ENCODE results near the gene ANKRD33.

The ANKRD33 gene

DNA sequence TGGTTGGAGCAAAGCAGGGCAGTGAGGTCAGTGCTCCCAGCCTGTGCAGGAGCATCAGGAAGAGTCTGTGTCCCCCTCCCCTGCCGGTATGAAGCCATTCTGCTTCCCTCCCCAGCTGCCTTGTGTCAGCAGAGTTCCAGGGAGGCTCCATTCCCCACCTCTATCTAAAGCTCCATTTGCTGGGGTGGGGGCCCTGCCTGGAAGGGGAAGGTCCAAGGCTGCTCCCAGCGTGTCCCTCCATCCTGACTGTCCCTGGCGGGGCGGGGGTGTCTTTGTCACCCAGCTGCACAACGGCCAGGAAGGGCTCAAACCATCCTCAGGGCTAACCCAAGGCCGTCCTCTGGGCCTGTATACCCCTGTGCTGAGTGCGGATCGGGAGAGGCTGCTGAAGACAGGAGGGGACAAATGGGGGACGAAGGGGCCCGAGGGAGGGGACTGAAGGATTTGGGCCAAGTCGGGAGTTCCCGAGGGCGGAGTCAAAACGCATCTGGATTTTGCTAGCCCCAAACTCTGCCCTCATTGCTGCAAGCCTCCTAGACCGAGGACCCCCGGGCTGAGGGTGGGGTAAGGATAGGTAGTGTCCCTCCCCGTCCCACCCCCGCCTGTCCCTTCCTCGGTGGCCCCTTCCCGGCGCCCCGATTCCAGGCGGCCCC lies 18.7 kb downstream of the ANKRD33 start:
- Histone ChIP-seq H3K27me3 (peaks cover 0 to 29% of the 10 kb centered on the region in 2 donors), H3K36me3 (no peaks in the 10 kb centered on the region), H3K4me3 (peak overlapping the region; percentile 47 to 56), H3K9me3 (no peaks in the 10 kb centered on the region), H3K4me1 (peaks cover 0 to 38% (median 22%) of the 10 kb centered on the region in 4 donors), H3K27ac (peak overlapping the region; percentile 64 to 73)
- peak; percentile 19 to 65 for DNase-seq
- intact Hi-C loops (cut with DNase I; ENCODE audit: low total_unique reads), result no loop called here
- TF ChIP-seq, protein P1, sequence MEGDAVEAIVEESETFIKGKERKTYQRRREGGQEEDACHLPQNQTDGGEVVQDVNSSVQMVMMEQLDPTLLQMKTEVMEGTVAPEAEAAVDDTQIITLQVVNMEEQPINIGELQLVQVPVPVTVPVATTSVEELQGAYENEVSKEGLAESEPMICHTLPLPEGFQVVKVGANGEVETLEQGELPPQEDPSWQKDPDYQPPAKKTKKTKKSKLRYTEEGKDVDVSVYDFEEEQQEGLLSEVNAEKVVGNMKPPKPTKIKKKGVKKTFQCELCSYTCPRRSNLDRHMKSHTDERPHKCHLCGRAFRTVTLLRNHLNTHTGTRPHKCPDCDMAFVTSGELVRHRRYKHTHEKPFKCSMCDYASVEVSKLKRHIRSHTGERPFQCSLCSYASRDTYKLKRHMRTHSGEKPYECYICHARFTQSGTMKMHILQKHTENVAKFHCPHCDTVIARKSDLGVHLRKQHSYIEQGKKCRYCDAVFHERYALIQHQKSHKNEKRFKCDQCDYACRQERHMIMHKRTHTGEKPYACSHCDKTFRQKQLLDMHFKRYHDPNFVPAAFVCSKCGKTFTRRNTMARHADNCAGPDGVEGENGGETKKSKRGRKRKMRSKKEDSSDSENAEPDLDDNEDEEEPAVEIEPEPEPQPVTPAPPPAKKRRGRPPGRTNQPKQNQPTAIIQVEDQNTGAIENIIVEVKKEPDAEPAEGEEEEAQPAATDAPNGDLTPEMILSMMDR (IDR thresholded peaks at IDR 0.05), result no peak

GRCh38 chr12:51907083-51907855 lies 19.4 kb downstream of the ANKRD33 start, which contains the start of gene ACVRL1:
Gene ACVRL1, plus strand, starts transcription at chr12:51907504. Its CDS starts 4,971 bp downstream, at chr12:51912475.
- Histone ChIP-seq H3K27me3 (peaks cover 0 to 29% of the 10 kb centered on the region in 2 donors), H3K4me3 (peak within 1 kb of the TSS; percentile 47 to 56), H3K27ac (peak within 1 kb of the TSS; percentile 64 to 73), H3K36me3 (no peaks in the 10 kb centered on the region), H3K4me1 (peaks cover 0 to 41% (median 22%) of the 10 kb centered on the region in 4 donors), H3K9me3 (no peaks in the 10 kb centered on the region)
- DNase-seq, result peak in 1 of 2 donors; percentile 64
- TF ChIP-seq, protein P1 (IDR thresholded peaks at IDR 0.05), result no peak
- intact Hi-C loops (cut with DNase I; ENCODE audit: low total_unique reads), result no loop called here

- DNase-seq, result peak; percentile 7 to 53
- Histone ChIP-seq H3K36me3 (no peaks in the 10 kb centered on the region), H3K4me3 (peak overlapping the region; percentile 47 to 56), H3K27me3 (peaks cover 0 to 33% of the 10 kb centered on the region in 2 donors), H3K9me3 (no peaks in the 10 kb centered on the region), H3K4me1 (peaks cover 0 to 41% (median 22%) of the 10 kb centered on the region in 4 donors), H3K27ac (peak overlapping the region; percentile 64 to 73)
- TF ChIP-seq, protein P1 (IDR thresholded peaks at IDR 0.05), result no peak
- intact Hi-C loops (cut with DNase I; ENCODE audit: low total_unique reads), result no loop called here
These were observed 20.0 kb downstream of the ANKRD33 start for GRCh38 chr12:51907856-51908425.

GRCh38 chr12:51908876-51909592 lies 21.1 kb downstream of the ANKRD33 start:
- Histone ChIP-seq H3K27ac (no peak overlapping the region), H3K27me3 (peaks cover 0 to 42% of the 10 kb centered on the region in 2 donors), H3K36me3 (no peaks in the 10 kb centered on the region), H3K4me3 (no peak overlapping the region), H3K4me1 (peaks cover 0 to 41% (median 22%) of the 10 kb centered on the region in 4 donors), H3K9me3 (no peaks in the 10 kb centered on the region)
- TF ChIP-seq, protein P1 (IDR thresholded peaks at IDR 0.05), result no peak
- intact Hi-C loops (cut with DNase I; ENCODE audit: low total_unique reads), result no loop called here
- DNase-seq, result peak in 1 of 2 donors; percentile 44

DNA sequence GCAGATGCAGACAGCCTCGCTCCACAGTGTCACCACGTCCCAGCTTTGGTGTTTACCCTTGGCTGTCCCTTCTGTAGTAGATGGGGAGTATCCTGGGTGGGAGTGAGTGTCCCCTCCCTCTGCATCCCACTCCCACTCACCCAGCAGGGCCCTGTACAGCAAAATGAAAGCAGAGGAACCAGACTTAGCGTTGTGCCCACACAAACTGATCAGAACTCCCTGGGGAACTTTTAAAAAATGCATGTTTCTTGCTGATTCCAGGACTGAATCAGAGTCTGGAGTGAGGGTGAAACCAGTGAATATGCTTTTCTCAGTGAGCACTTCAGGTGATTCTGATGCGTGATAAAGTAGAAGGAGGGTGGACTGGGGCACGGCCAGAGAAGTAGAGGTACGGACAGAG lies 22.3 kb downstream of the ANKRD33 start:
- no peak overlapping the region for H3K4me3 ChIP-seq

More for the DNA sequence above, 22.3 kb downstream of the ANKRD33 start:
- intact Hi-C loops (cut with DNase I; ENCODE audit: low total_unique reads), result no loop called here
- TF ChIP-seq, protein P1 (IDR thresholded peaks at IDR 0.05), result no peak
- H3K27ac ChIP-seq, result no peak overlapping the region
- no peak for DNase-seq
- peaks cover 0 to 41% (median 19%) of the 10 kb centered on the region in 4 donors for H3K4me1 ChIP-seq
- no peaks in the 10 kb centered on the region for H3K36me3 ChIP-seq
- H3K9me3 ChIP-seq, result no peaks in the 10 kb centered on the region
- H3K27me3 ChIP-seq, result peaks cover 0 to 46% of the 10 kb centered on the region in 2 donors

Measured in tibial artery (tissue), 4 donors.